Stimulated activated CD4-positive, alpha-beta T cell treated with anti-CD3 and anti-CD28 coated beads, Interleukin-15, amount 100 ng/mL, for 1 hour (primary cell): ENCODE measurements around the gene PITPNC1.
"Not testable (repeated sequence)": the region's sequence is repeated elsewhere in the genome, so short reads cannot be mapped to it uniquely, and the experiment has no call there.

Experiments
- DNase-seq, 2 donors: peaks; one replicate each; pipeline ENCODE4 v3.0.0-alpha.2; 2020; ENCODE audit warnings: low read depth in 1 of 2, low spot score in 1 of 2

Gene PITPNC1

GRCh38 chr17:67485666-67486065, 108.6 kb downstream of the PITPNC1 start:
- DNase-seq: no peak

GRCh38 chr17:67487506-67487905, 110.4 kb downstream of the PITPNC1 start:
- no peak for DNase-seq

- no peak for DNase-seq
Observed at GRCh38 chr17:67488161-67488560, 111.1 kb downstream of the PITPNC1 start.

GRCh38 chr17:67488768-67489167, 111.7 kb downstream of the PITPNC1 start:
- no peak for DNase-seq

- no peak for DNase-seq
Observed at GRCh38 chr17:67489273-67489672, 112.2 kb downstream of the PITPNC1 start.

- DNase-seq: no peak
Observed at GRCh38 chr17:67490471-67490870, 113.4 kb downstream of the PITPNC1 start.

GRCh38 chr17:67491009-67491680, 114.1 kb downstream of the PITPNC1 start:
- DNase-seq: no peak

- DNase-seq: no peak
Observed at GRCh38 chr17:67491681-67492024, 114.6 kb downstream of the PITPNC1 start.

GRCh38 chr17:67492251-67492740, 115.2 kb downstream of the PITPNC1 start:
- no peak for DNase-seq

- no peak for DNase-seq
Observed at GRCh38 chr17:67492824-67493517, 115.9 kb downstream of the PITPNC1 start.

GRCh38 chr17:67493812-67494211, 116.7 kb downstream of the PITPNC1 start:
- DNase-seq: no peak

GRCh38 chr17:67495534-67495933, 118.5 kb downstream of the PITPNC1 start:
- not testable (repeated sequence) for DNase-seq

- DNase-seq: no peak
Observed at GRCh38 chr17:67496286-67496685, 119.2 kb downstream of the PITPNC1 start.

- no peak for DNase-seq
Observed at GRCh38 chr17:67499685-67500084, 122.6 kb downstream of the PITPNC1 start.

- no peak for DNase-seq
Observed at GRCh38 chr17:67500261-67500660, 123.2 kb downstream of the PITPNC1 start.

GRCh38 chr17:67500677-67501300, 123.7 kb downstream of the PITPNC1 start:
- DNase-seq: no peak

- no peak for DNase-seq
Observed at GRCh38 chr17:67502151-67502550, 125.1 kb downstream of the PITPNC1 start.

- no peak for DNase-seq
Observed at GRCh38 chr17:67503184-67503583, 126.1 kb downstream of the PITPNC1 start.

- no peak for DNase-seq
Observed at GRCh38 chr17:67503739-67504138, 126.7 kb downstream of the PITPNC1 start.

- DNase-seq: no peak
Observed at GRCh38 chr17:67504182-67504581, 127.1 kb downstream of the PITPNC1 start.

- DNase-seq: no peak
Observed at GRCh38 chr17:67506966-67507365, 129.9 kb downstream of the PITPNC1 start.
